Measurements from ENCODE around the gene RNF152. TPM values are rescaled to one million over a fixed set of nuclear protein-coding genes. Genes with fewer than 3 reads are reported as not detected.

RNF152 gene, protein sequence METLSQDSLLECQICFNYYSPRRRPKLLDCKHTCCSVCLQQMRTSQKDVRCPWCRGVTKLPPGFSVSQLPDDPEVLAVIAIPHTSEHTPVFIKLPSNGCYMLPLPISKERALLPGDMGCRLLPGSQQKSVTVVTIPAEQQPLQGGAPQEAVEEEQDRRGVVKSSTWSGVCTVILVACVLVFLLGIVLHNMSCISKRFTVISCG
- total RNA-seq = 70.0 and 76.4 TPM in 2 replicates
- long read RNA-seq, full-length matches to known transcripts = 1 of 16 reads
- long read RNA-seq, partial matches to known transcripts = 0 of 16 reads
- long read RNA-seq, other reads (novel, unspliced or antisense) = 15 of 16 reads

DNA sequence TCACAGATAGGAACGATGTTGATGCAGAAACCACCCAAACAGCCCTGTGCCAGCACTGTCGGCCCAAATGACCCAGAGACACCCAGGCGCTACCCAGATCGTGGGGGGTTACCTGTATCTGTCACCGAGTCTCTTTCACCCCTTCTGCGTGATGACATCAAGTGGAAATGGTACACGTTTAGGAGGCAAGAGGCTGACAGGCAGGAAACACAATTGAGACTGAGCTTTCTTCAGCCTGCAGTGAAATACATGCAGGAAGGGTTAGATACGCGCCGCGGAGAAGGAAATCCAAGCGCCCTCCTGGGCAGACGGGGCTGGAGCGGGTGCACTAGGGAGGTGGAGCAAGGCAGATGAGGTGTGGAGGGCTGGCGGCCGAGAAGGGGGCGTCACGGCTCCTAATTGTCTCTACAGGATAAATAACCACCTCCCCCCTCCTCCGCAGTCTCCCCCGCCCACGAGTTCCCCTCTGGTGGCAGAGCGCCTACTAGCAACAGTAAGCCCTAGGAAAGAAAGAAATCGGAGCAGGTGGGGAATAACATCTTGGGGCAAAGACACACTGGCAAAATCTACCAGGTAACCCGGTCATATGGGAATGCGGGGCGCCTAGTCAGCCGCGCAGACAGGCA, at the start of gene RNF152:
Gene RNF152 (minus strand): TSS at position 325 of the 626 bp plus-strand sequence. CDS start 76,544 bp downstream, outside the sequence.
- Mint-ChIP-seq H3K9me3 (ENCODE audit: unreplicated experiment) (no peaks in the 10 kb centered on the region), H3K36me3 (ENCODE audit: unreplicated experiment) (peaks cover 30% of the 10 kb centered on the region), H3K4me1 (ENCODE audit: unreplicated experiment) (peaks cover 56% of the 10 kb centered on the region), H3K27me3 (ENCODE audit: unreplicated experiment) (no peaks in the 10 kb centered on the region), H3K27ac (ENCODE audit: unreplicated experiment) (peak within 1 kb of the TSS; percentile 87), H3K4me3 (ENCODE audit: unreplicated experiment) (peak within 1 kb of the TSS; percentile 96)
- no peak for DNase-seq (ENCODE audit: extremely low spot score, unreplicated experiment)
- TF ChIP-seq, protein P1, sequence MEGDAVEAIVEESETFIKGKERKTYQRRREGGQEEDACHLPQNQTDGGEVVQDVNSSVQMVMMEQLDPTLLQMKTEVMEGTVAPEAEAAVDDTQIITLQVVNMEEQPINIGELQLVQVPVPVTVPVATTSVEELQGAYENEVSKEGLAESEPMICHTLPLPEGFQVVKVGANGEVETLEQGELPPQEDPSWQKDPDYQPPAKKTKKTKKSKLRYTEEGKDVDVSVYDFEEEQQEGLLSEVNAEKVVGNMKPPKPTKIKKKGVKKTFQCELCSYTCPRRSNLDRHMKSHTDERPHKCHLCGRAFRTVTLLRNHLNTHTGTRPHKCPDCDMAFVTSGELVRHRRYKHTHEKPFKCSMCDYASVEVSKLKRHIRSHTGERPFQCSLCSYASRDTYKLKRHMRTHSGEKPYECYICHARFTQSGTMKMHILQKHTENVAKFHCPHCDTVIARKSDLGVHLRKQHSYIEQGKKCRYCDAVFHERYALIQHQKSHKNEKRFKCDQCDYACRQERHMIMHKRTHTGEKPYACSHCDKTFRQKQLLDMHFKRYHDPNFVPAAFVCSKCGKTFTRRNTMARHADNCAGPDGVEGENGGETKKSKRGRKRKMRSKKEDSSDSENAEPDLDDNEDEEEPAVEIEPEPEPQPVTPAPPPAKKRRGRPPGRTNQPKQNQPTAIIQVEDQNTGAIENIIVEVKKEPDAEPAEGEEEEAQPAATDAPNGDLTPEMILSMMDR (IDR thresholded peaks at IDR 0.05) = peak; percentile 30

DNA sequence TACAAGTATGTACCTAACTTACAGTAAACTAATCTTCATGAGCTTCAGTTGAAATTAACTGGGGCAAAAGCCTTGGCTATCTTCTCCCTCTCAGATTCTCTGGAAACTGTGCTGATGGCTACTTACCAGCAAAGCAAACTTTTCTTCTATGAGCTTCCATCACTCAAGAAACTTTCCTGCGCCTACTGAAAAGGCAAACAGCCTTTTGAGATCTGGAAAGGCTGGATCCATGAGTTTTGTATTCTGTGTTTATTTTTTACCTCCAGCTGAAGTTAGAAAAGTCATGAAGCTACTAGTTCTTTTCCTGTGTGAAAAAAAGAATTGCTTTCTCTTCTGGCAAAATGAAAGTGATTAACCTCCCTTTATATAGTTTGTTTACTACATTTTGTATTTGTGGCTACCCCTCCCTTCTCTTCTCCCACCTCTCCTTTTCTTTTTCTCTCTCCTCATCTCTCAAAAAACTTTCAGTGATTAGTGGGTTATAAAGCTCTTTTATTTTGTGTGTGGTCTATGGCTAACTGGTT, 49.2 kb upstream of the RNF152 start:
- no peak for DNase-seq (ENCODE audit: extremely low spot score, unreplicated experiment)
- H3K27me3 Mint-ChIP-seq (ENCODE audit: unreplicated experiment) = no peaks in the 10 kb centered on the region
- H3K9me3 Mint-ChIP-seq (ENCODE audit: unreplicated experiment) = peaks cover 7% of the 10 kb centered on the region
- H3K4me1 Mint-ChIP-seq (ENCODE audit: unreplicated experiment) = peaks cover 36% of the 10 kb centered on the region
- TF ChIP-seq, protein P1 (IDR thresholded peaks at IDR 0.05) = no peak
- peak overlapping the region; percentile 40 for H3K27ac Mint-ChIP-seq (ENCODE audit: unreplicated experiment)
- H3K4me3 Mint-ChIP-seq (ENCODE audit: unreplicated experiment) = no peak overlapping the region
- H3K36me3 Mint-ChIP-seq (ENCODE audit: unreplicated experiment) = peaks cover 2% of the 10 kb centered on the region

DNA sequence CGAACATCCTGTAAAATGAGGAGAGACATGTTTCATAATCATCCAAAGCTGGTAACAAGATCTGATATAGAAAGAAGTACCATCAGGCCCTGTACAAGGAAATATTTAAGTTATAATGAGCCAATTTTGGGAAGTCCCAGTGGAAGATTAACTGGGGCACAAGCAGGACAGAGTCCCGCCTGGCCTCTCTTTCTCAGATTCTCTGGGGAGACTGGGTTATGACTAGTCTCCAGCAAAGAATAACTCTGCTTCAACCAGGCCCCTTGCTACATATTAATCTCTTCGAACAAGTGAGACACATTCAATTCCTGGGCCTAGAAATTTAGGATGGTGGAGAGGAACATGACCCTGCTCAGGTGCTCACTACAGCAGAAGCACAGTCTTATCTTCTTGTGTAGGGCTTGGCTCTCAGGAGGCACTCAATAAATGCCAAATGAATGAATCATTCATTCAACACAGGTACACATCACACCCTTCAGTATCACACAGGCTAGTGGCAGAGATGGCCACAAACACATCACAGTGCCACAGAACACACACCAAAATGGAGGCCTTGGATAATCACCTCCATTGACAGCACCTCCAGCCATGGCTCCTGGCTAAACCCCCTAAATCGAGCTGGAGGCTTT, 46.4 kb upstream of the RNF152 start:
- H3K27ac Mint-ChIP-seq (ENCODE audit: unreplicated experiment) = no peak overlapping the region
- DNase-seq (ENCODE audit: extremely low spot score, unreplicated experiment) = no peak
- TF ChIP-seq, protein P1 (IDR thresholded peaks at IDR 0.05) = no peak
- peaks cover 2% of the 10 kb centered on the region for H3K36me3 Mint-ChIP-seq (ENCODE audit: unreplicated experiment)
- no peaks in the 10 kb centered on the region for H3K27me3 Mint-ChIP-seq (ENCODE audit: unreplicated experiment)
- peaks cover 26% of the 10 kb centered on the region for H3K4me1 Mint-ChIP-seq (ENCODE audit: unreplicated experiment)
- H3K4me3 Mint-ChIP-seq (ENCODE audit: unreplicated experiment) = no peak overlapping the region
- peaks cover 7% of the 10 kb centered on the region for H3K9me3 Mint-ChIP-seq (ENCODE audit: unreplicated experiment)

DNA sequence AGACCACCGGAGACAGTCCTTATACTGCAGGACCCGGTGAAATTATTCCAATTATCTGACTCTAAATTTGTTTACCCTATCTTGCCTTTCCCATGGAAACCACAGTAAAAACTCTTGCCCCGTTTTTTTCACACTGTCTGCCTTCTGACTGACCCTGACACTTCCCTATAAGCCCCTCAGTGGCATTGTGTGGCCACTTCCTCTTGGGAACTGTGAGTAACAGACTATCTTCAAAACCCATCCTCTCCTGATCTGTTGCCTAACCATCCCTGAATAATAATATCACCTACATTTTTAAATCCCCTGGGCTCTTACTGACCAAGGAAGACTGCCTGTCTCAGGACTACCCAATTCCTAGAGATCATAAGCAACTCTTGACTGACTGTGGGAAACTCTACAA, 42.6 kb upstream of the RNF152 start:
- no peak overlapping the region for H3K4me3 Mint-ChIP-seq (ENCODE audit: unreplicated experiment)
- H3K9me3 Mint-ChIP-seq (ENCODE audit: unreplicated experiment) = no peaks in the 10 kb centered on the region
- peaks cover 6% of the 10 kb centered on the region for H3K4me1 Mint-ChIP-seq (ENCODE audit: unreplicated experiment)
- no peak for DNase-seq (ENCODE audit: extremely low spot score, unreplicated experiment)
- H3K36me3 Mint-ChIP-seq (ENCODE audit: unreplicated experiment) = no peaks in the 10 kb centered on the region
- H3K27ac Mint-ChIP-seq (ENCODE audit: unreplicated experiment) = no peak overlapping the region
- TF ChIP-seq, protein P1 (IDR thresholded peaks at IDR 0.05) = no peak
- H3K27me3 Mint-ChIP-seq (ENCODE audit: unreplicated experiment) = no peaks in the 10 kb centered on the region

Data from osteocyte (in vitro differentiated cells).